Ovary (tissue), 3 donors: ENCODE results near the gene SPATA31A1.
"Not testable (repeated sequence)": the region's sequence is repeated elsewhere in the genome, so short reads cannot be mapped to it uniquely, and the experiment has no call there.

Experiments used
- CTCF ChIP-seq, 3 donors: fragments of 450-650 bp in 2 of 3; fragments of 200-600 bp in 1 of 3; IDR thresholded peaks; one replicate each; pipeline versions ENCODE4 v1.5.1 to v1.8.0; 2016 to 2022; ENCODE audit warnings: antibody characterized with exemption in 3 of 3, mild to moderate bottlenecking in 1 of 3
- EP300 ChIP-seq: sonication (generic); formaldehyde crosslinking; IDR thresholded peaks from one replicate; pipeline ENCODE4 v1.6.1; 2017; ENCODE audit warnings: antibody characterized with exemption
- POLR2A ChIP-seq: fragments of 450-650 bp; IDR thresholded peaks from one replicate; pipeline ENCODE4 v1.6.1; 2017; ENCODE audit warnings: antibody characterized with exemption, mild to moderate bottlenecking, moderate library complexity
- donor health status: DM: no; HTN: no; CAD: no.

GRCh38 chr9:39355369-39355768, at the start of gene SPATA31A1:
- not testable (repeated sequence) for TF ChIP-seq POLR2A; CTCF (IDR thresholded peaks at IDR 0.05); EP300
